GM12878 (cell line): Measurements from ENCODE around the gene HECTD4. TPM values are rescaled to one million over a fixed set of nuclear protein-coding genes. Genes with fewer than 3 reads are reported as not detected.

Source experiments
- ATAC-seq: fragments of 200-7000 bp; cut with Tn5 transposase; 3 replicates; pipeline ENCODE4 v1.9.1; 2020; ENCODE audit warnings: mild to moderate bottlenecking, moderate library complexity
- BruUV-seq: library from RNA; stranded (reverse); fragments of 400-500 nt; replicated peaks from 2 replicates; lab custom pipeline; 2021; lab: Mats Ljungman, UMichigan
- CTCF ChIA-PET: fragments of 300-600 bp; sonication (Branson Sonifier 250); formaldehyde crosslinking; extraction: SDS; loops from one replicate; lab custom pipeline; 2021; ENCODE audit warnings: inconsistent platforms; lab: Yijun Ruan, JAX
- POLR2A ChIA-PET: fragments of 350-600 bp; formaldehyde crosslinking; extraction: SDS; loops from one replicate; lab custom pipeline; 2021; ENCODE audit warnings: inconsistent platforms; lab: Charles Lee
- RAD21 ChIA-PET: fragments of 300-600 bp; sonication (Branson Sonifier 250); formaldehyde crosslinking; loops from one replicate; lab custom pipeline; 2023; ENCODE audit warnings: antibody characterized with exemption; ENCODE audit not compliant: unreplicated experiment; lab: Charles Lee
- SMC1A ChIA-PET: fragments of 300-600 bp; sonication (Branson Sonifier 250); formaldehyde crosslinking; loops from one replicate; lab custom pipeline; 2023; ENCODE audit not compliant: unreplicated experiment, uncharacterized antibody; lab: Charles Lee
- DNase-seq: peaks from one replicate; pipeline ENCODE4 v3.0.0-alpha.2; 2011; ENCODE audit warnings: low read depth, low spot score
- FAIRE-seq: peaks from 3 replicates; lab custom pipeline; 2011; peaks lifted over from hg19 to GRCh38; lab: Jason Lieb, UNC
- H2AFZ ChIP-seq: 2 replicates; pipeline ENCODE4 v1.6.0; 2011; ENCODE audit warnings: low read depth, low read length, control low read depth; ENCODE audit not compliant: control insufficient read depth
- H3K27ac ChIP-seq: 2 replicates; pipeline ENCODE4 v1.5.1; 2011; ENCODE audit warnings: control low read depth; ENCODE audit not compliant: control insufficient read depth, insufficient read depth
- H3K27me3 ChIP-seq, 2 experiments: replicated peaks in 1 of 2; 2 replicates each; pipeline versions ENCODE4 v1.6.0 to v1.6.1; 2011; ENCODE audit warnings: low read length in 1 of 2; ENCODE audit not compliant: control insufficient read depth in 2 of 2, insufficient read depth in 2 of 2
- H3K36me3 ChIP-seq, 2 experiments: 2 replicates each; pipeline ENCODE4 v1.5.1; 2011; ENCODE audit warnings: low read length in 1 of 2; ENCODE audit not compliant: control insufficient read depth in 2 of 2, insufficient read depth in 2 of 2
- H3K4me1 ChIP-seq: 2 replicates; pipeline ENCODE4 v1.6.1; 2011; ENCODE audit warnings: mild to moderate bottlenecking, low read length, moderate library complexity, mixed read lengths; ENCODE audit not compliant: control insufficient read depth, insufficient read depth
- H3K4me2 ChIP-seq: 2 replicates; pipeline ENCODE4 v1.6.0; 2011; ENCODE audit warnings: control low read depth; ENCODE audit not compliant: control insufficient read depth, insufficient read depth
- H3K4me3 ChIP-seq: fragments of 200-600 bp; sonication (generic); 2 replicates; pipeline ENCODE4 v1.5.1; 2016
- H3K79me2 ChIP-seq: 2 replicates; pipeline ENCODE4 v1.6.0; 2011; ENCODE audit warnings: low read length; ENCODE audit not compliant: control insufficient read depth, insufficient read depth
- H3K9ac ChIP-seq: 2 replicates; pipeline ENCODE4 v1.8.0; 2011; ENCODE audit warnings: low read length, control low read depth, mixed read lengths; ENCODE audit not compliant: control insufficient read depth, insufficient read depth
- H3K9me3 ChIP-seq: replicated peaks from 3 replicates; pipeline ENCODE4 v1.5.1; 2011; ENCODE audit warnings: mild to moderate bottlenecking, low read length; ENCODE audit not compliant: control insufficient read depth, insufficient read depth
- H4K20me1 ChIP-seq: 2 replicates; pipeline ENCODE4 v1.6.0; 2011; ENCODE audit not compliant: control insufficient read depth, insufficient read depth
- ATF3 ChIP-seq: IDR thresholded peaks from 2 replicates; pipeline ENCODE4 v1.6.1; 2011; ENCODE audit warnings: low read depth, mild to moderate bottlenecking, low read length, moderate library complexity, borderline replicate concordance; ENCODE audit errors: extremely low read depth
- CHD2 ChIP-seq: IDR thresholded peaks from 2 replicates; pipeline ENCODE4 v1.6.1; 2011; ENCODE audit warnings: low read depth, low read length, improper control_type of control experiment, borderline replicate concordance
- CREB1 ChIP-seq: IDR thresholded peaks from 2 replicates; pipeline ENCODE4 v1.6.1; 2012; ENCODE audit warnings: low read depth, mild to moderate bottlenecking, inconsistent platforms
- HSF1 ChIP-seq: fragments of 150-350 bp; IDR thresholded peaks from 2 replicates; pipeline ENCODE4 v1.6.1; 2014; ENCODE audit warnings: mild to moderate bottlenecking, low read depth, low read length
- IRF4 ChIP-seq: IDR thresholded peaks from 2 replicates; pipeline ENCODE4 v1.6.1; 2011; ENCODE audit warnings: low read depth, low read length
- KAT2A ChIP-seq: conservative IDR thresholded peaks from 2 replicates; pipeline ENCODE4 v1.6.1; 2011; ENCODE audit warnings: low read depth, low read length; ENCODE audit not compliant: control insufficient read depth
- MLLT1 ChIP-seq: fragments of 450-650 bp; IDR thresholded peaks from 2 replicates; pipeline ENCODE4 v1.6.1; 2016; ENCODE audit warnings: mild to moderate bottlenecking
- PML ChIP-seq: IDR thresholded peaks from 2 replicates; pipeline ENCODE4 v1.6.1; 2012; ENCODE audit warnings: low read length, inconsistent platforms
- SREBF2 ChIP-seq: IDR thresholded peaks from 2 replicates; pipeline ENCODE4 v1.6.1; 2012; ENCODE audit warnings: mild to moderate bottlenecking, low read length
- TCF12 ChIP-seq: IDR thresholded peaks from 2 replicates; pipeline ENCODE4 v1.6.1; 2011; ENCODE audit warnings: low read depth, mild to moderate bottlenecking, low read length
- USF2 ChIP-seq: IDR thresholded peaks from 2 replicates; pipeline ENCODE4 v1.6.1; 2011; ENCODE audit warnings: low read depth, low read length, improper control_type of control experiment, borderline replicate concordance
- ZBED1 ChIP-seq: IDR thresholded peaks from 2 replicates; pipeline ENCODE4 v1.6.1; 2016; ENCODE audit warnings: borderline replicate concordance
- ZNF687 ChIP-seq: fragments of 450-650 bp; IDR thresholded peaks from 2 replicates; pipeline ENCODE4 v1.6.1; 2017; ENCODE audit warnings: mild to moderate bottlenecking, moderate library complexity
- WGBS: methylation state at CpG from one replicate; pipeline ENCODE4 v1.1.6; 2016; ENCODE audit warnings: low lambda C conversion rate; ENCODE audit not compliant: insufficient replicate concordance, insufficient coverage; ENCODE audit errors: missing lambda C conversion rate; 5-methylcytosine and 5-hydroxymethylcytosine counted together
- in situ Hi-C: fragments of 300-500 bp; cut with MboI; formaldehyde crosslinking; loops from 9 replicates; pipeline ENCODE4 v1.14.3; 2018; ENCODE audit warnings: mixed read lengths
- intact Hi-C: fragments of 100-400 bp; cut with micrococcal nuclease; formaldehyde crosslinking; loops from one replicate; pipeline ENCODE4 v1.14.2; 2022; ENCODE audit not compliant: unreplicated experiment
- polyA plus RNA-seq, 11 experiments: library from polyadenylated mRNA; depleted of rRNA in 4 of 11; unstranded in 6 of 11; stranded (reverse) in 5 of 11; fragments of >200 nt; fragmentation: Nextera tagmentation in 4 of 11; fragmentation: Illumina TruSeq in 1 of 11; extraction: Ambion mirVana in 4 of 11; extraction: Trizol in 1 of 11; gene quantifications; 1 replicate in 1 of 11; 2 replicates in 10 of 11; pipeline versions ENCODE4 v1.2.1 to v1.2.3, GENCODE V29; 2011 to 2016; ENCODE audit warnings: inconsistent platforms in 2 of 11, missing spikeins in 2 of 11, low read depth in 1 of 11
- total RNA-seq, 4 experiments: library from RNA; depleted of rRNA in 3 of 4; stranded (reverse); fragments of >200 nt in 3 of 4; fragmentation: Illumina TruSeq in 1 of 4; extraction: Trizol in 1 of 4; gene quantifications; 2 replicates each; pipeline versions ENCODE4 v1.2.1 to v1.2.3, GENCODE V29; 2013 to 2021

HECTD4 gene
- total and polyA plus RNA-seq, 10 of the 15 experiments (the other 5 are each of a cell fraction or from before 2014, with no cell fraction given), result 5.8 to 43.9 (median 17.9) TPM

- ATAC-seq (peak; percentile 99), DNase-seq (peak; percentile 92), FAIRE-seq (peak; percentile 86)
- Histone ChIP-seq H3K27me3 (no peaks in the 10 kb centered on the region), H3K4me3 (peak within 1 kb of the TSS; percentile 98), H3K9me3 (no peaks in the 10 kb centered on the region), H2AFZ (peak within 1 kb of the TSS; percentile 83), H3K4me1 (peaks cover 19% of the 10 kb centered on the region), H3K27ac (peak within 1 kb of the TSS; percentile 72), H3K4me2 (peak within 1 kb of the TSS; percentile 99), H3K36me3 (no peaks in the 10 kb centered on the region), H3K9ac (peak within 1 kb of the TSS; percentile 92), H3K79me2 (peaks cover 45% of the 10 kb centered on the region), H4K20me1 (no peaks in the 10 kb centered on the region)
- ChIA-PET RAD21 (interaction anchor here (0.8 to 2.8 kb wide), 10 partner anchors 9 to 262 kb away, joined by 4 to 23 read pairs (median 5); partner anchors contain the start of genes ERP29 and TMEM116), CTCF (interaction anchor here (0.8 to 2.1 kb wide), 10 partner anchors 9 to 181 kb away, joined by 3 to 7 read pairs (median 4); partner anchors contain the start of genes ERP29 and TMEM116), SMC1A (interaction anchor here (0.8 to 6.6 kb wide), 13 partner anchors 8 to 286 kb away, joined by 3 to 72 read pairs (median 4); partner anchors contain the start of gene NAA25), POLR2A (interaction anchor here (0.6 to 11.5 kb wide), 14 partner anchors 10 to 1757 kb away, joined by 3 to 161 read pairs (median 4); partner anchors contain the start of gene NAA25)
- in situ Hi-C loops, result no loop called here
- 1% methylated on average over 63 of the region's 63 CpGs for WGBS
- intact Hi-C loops, result loop anchor here (5.0 kb wide), 1 partner anchor 113 kb away; the partner anchor contains the start of genes ERP29 and TMEM116
- TSS peak; percentile 80 for BruUV-seq
- TF ChIP-seq CREB1 (peak; percentile 42; the same call in 1 of the 2 replicates), CHD2 (peak; percentile 96), ZBED1 (0 out of 2 replicates have a peak, but pooled peaks have one; percentile 42), HSF1 (no peak), SREBF2 (no peak), IRF4 (no peak), ATF3 (no peak), KAT2A (no peak), PML (peak; percentile 87), ZNF687 (peak; percentile 74), USF2 (no peak), MLLT1 (peak; percentile 65), TCF12 (0 out of 2 replicates have a peak, but pooled peaks have one; percentile 12)
These were observed 256.8 kb downstream of the HECTD4 start, which contains the start of gene TRAFD1 for GRCh38 chr12:112125250-112125999. Gene TRAFD1 (plus strand): TSS chr12:112125560. CDS start chr12:112130523, 4,963 bp downstream.
